GM12878 (cell line): ENCODE measurements around the gene PITPNB. TPM values are rescaled to one million over a fixed set of nuclear protein-coding genes. Genes with fewer than 3 reads are reported as not detected.

Experiments used
- ATAC-seq: fragments of 200-7000 bp; cut with Tn5 transposase; 3 replicates; pipeline ENCODE4 v1.9.1; 2020; ENCODE audit warnings: mild to moderate bottlenecking, moderate library complexity
- BruUV-seq: library from RNA; stranded (reverse); fragments of 400-500 nt; replicated peaks from 2 replicates; lab custom pipeline; 2021; lab: Mats Ljungman, UMichigan
- CTCF ChIA-PET: fragments of 300-600 bp; sonication (Branson Sonifier 250); formaldehyde crosslinking; extraction: SDS; loops from one replicate; lab custom pipeline; 2021; ENCODE audit warnings: inconsistent platforms; lab: Yijun Ruan, JAX
- POLR2A ChIA-PET: fragments of 350-600 bp; formaldehyde crosslinking; extraction: SDS; loops from one replicate; lab custom pipeline; 2021; ENCODE audit warnings: inconsistent platforms; lab: Charles Lee
- RAD21 ChIA-PET: fragments of 300-600 bp; sonication (Branson Sonifier 250); formaldehyde crosslinking; loops from one replicate; lab custom pipeline; 2023; ENCODE audit warnings: antibody characterized with exemption; ENCODE audit not compliant: unreplicated experiment; lab: Charles Lee
- SMC1A ChIA-PET: fragments of 300-600 bp; sonication (Branson Sonifier 250); formaldehyde crosslinking; loops from one replicate; lab custom pipeline; 2023; ENCODE audit not compliant: unreplicated experiment, uncharacterized antibody; lab: Charles Lee
- DNase-seq: peaks from one replicate; pipeline ENCODE4 v3.0.0-alpha.2; 2011; ENCODE audit warnings: low read depth, low spot score
- FAIRE-seq: peaks from 3 replicates; lab custom pipeline; 2011; peaks lifted over from hg19 to GRCh38; lab: Jason Lieb, UNC
- H2AFZ ChIP-seq: 2 replicates; pipeline ENCODE4 v1.6.0; 2011; ENCODE audit warnings: low read depth, low read length, control low read depth; ENCODE audit not compliant: control insufficient read depth
- H3K27ac ChIP-seq: 2 replicates; pipeline ENCODE4 v1.5.1; 2011; ENCODE audit warnings: control low read depth; ENCODE audit not compliant: control insufficient read depth, insufficient read depth
- H3K27me3 ChIP-seq, 2 experiments: replicated peaks in 1 of 2; 2 replicates each; pipeline versions ENCODE4 v1.6.0 to v1.6.1; 2011; ENCODE audit warnings: low read length in 1 of 2; ENCODE audit not compliant: control insufficient read depth in 2 of 2, insufficient read depth in 2 of 2
- H3K36me3 ChIP-seq, 2 experiments: 2 replicates each; pipeline ENCODE4 v1.5.1; 2011; ENCODE audit warnings: low read length in 1 of 2; ENCODE audit not compliant: control insufficient read depth in 2 of 2, insufficient read depth in 2 of 2
- H3K4me1 ChIP-seq: 2 replicates; pipeline ENCODE4 v1.6.1; 2011; ENCODE audit warnings: mild to moderate bottlenecking, low read length, moderate library complexity, mixed read lengths; ENCODE audit not compliant: control insufficient read depth, insufficient read depth
- H3K4me2 ChIP-seq: 2 replicates; pipeline ENCODE4 v1.6.0; 2011; ENCODE audit warnings: control low read depth; ENCODE audit not compliant: control insufficient read depth, insufficient read depth
- H3K4me3 ChIP-seq: fragments of 200-600 bp; sonication (generic); 2 replicates; pipeline ENCODE4 v1.5.1; 2016
- H3K79me2 ChIP-seq: 2 replicates; pipeline ENCODE4 v1.6.0; 2011; ENCODE audit warnings: low read length; ENCODE audit not compliant: control insufficient read depth, insufficient read depth
- H3K9ac ChIP-seq: 2 replicates; pipeline ENCODE4 v1.8.0; 2011; ENCODE audit warnings: low read length, control low read depth, mixed read lengths; ENCODE audit not compliant: control insufficient read depth, insufficient read depth
- H3K9me3 ChIP-seq: replicated peaks from 3 replicates; pipeline ENCODE4 v1.5.1; 2011; ENCODE audit warnings: mild to moderate bottlenecking, low read length; ENCODE audit not compliant: control insufficient read depth, insufficient read depth
- H4K20me1 ChIP-seq: 2 replicates; pipeline ENCODE4 v1.6.0; 2011; ENCODE audit not compliant: control insufficient read depth, insufficient read depth
- BACH1 ChIP-seq: fragments of 450-650 bp; IDR thresholded peaks from 2 replicates; pipeline ENCODE4 v1.6.1; 2017; ENCODE audit warnings: mild to moderate bottlenecking, borderline replicate concordance
- BHLHE40 ChIP-seq, 2 experiments: fragments of 450-650 bp in 1 of 2; IDR thresholded peaks; 2 replicates each; pipeline ENCODE4 v1.6.1; 2011 to 2017; ENCODE audit warnings: low read depth in 2 of 2, borderline replicate concordance in 1 of 2, improper control_type of control experiment in 1 of 2, low read length in 1 of 2, mild to moderate bottlenecking in 1 of 2
- CHD1 ChIP-seq: IDR thresholded peaks from 2 replicates; pipeline ENCODE4 v1.6.1; 2012; ENCODE audit warnings: low read depth, low read length, improper control_type of control experiment
- EED ChIP-seq: sonication (generic); IDR thresholded peaks from 2 replicates; pipeline ENCODE4 v1.6.1; 2016; ENCODE audit warnings: antibody characterized with exemption, low read depth
- MLLT1 ChIP-seq: fragments of 450-650 bp; IDR thresholded peaks from 2 replicates; pipeline ENCODE4 v1.6.1; 2016; ENCODE audit warnings: mild to moderate bottlenecking
- NFYB ChIP-seq: IDR thresholded peaks from 2 replicates; pipeline ENCODE4 v1.6.1; 2011; ENCODE audit warnings: low read depth, mild to moderate bottlenecking, low read length, improper control_type of control experiment, moderate library complexity; ENCODE audit not compliant: insufficient read depth
- POLR2AphosphoS5 ChIP-seq: IDR thresholded peaks from 2 replicates; pipeline ENCODE4 v1.6.1; 2011; ENCODE audit warnings: mild to moderate bottlenecking, low read length, inconsistent platforms
- WRNIP1 ChIP-seq: IDR thresholded peaks from 2 replicates; pipeline ENCODE4 v1.6.1; 2011; ENCODE audit warnings: low read depth, low read length, improper control_type of control experiment, borderline replicate concordance
- ZNF217 ChIP-seq: fragments of 450-650 bp; IDR thresholded peaks from 2 replicates; pipeline ENCODE4 v1.6.1; 2017; ENCODE audit warnings: antibody characterized with exemption, mild to moderate bottlenecking
- ZNF24 ChIP-seq: fragments of 450-650 bp; IDR thresholded peaks from 2 replicates; pipeline ENCODE4 v1.6.1; 2017; ENCODE audit warnings: antibody characterized with exemption, mild to moderate bottlenecking
- WGBS: methylation state at CpG from one replicate; pipeline ENCODE4 v1.1.6; 2016; ENCODE audit warnings: low lambda C conversion rate; ENCODE audit not compliant: insufficient replicate concordance, insufficient coverage; ENCODE audit errors: missing lambda C conversion rate; 5-methylcytosine and 5-hydroxymethylcytosine counted together
- in situ Hi-C: fragments of 300-500 bp; cut with MboI; formaldehyde crosslinking; loops from 9 replicates; pipeline ENCODE4 v1.14.3; 2018; ENCODE audit warnings: mixed read lengths
- intact Hi-C: fragments of 100-400 bp; cut with micrococcal nuclease; formaldehyde crosslinking; loops from one replicate; pipeline ENCODE4 v1.14.2; 2022; ENCODE audit not compliant: unreplicated experiment
- polyA plus RNA-seq, 11 experiments: library from polyadenylated mRNA; depleted of rRNA in 4 of 11; unstranded in 6 of 11; stranded (reverse) in 5 of 11; fragments of >200 nt; fragmentation: Nextera tagmentation in 4 of 11; fragmentation: Illumina TruSeq in 1 of 11; extraction: Ambion mirVana in 4 of 11; extraction: Trizol in 1 of 11; gene quantifications; 1 replicate in 1 of 11; 2 replicates in 10 of 11; pipeline versions ENCODE4 v1.2.1 to v1.2.3, GENCODE V29; 2011 to 2016; ENCODE audit warnings: inconsistent platforms in 2 of 11, missing spikeins in 2 of 11, low read depth in 1 of 11
- total RNA-seq, 4 experiments: library from RNA; depleted of rRNA in 3 of 4; stranded (reverse); fragments of >200 nt in 3 of 4; fragmentation: Illumina TruSeq in 1 of 4; extraction: Trizol in 1 of 4; gene quantifications; 2 replicates each; pipeline versions ENCODE4 v1.2.1 to v1.2.3, GENCODE V29; 2013 to 2021
- TF ChIP-seq, protein P1 (sequence below): fragments of 450-650 bp; IDR thresholded peaks from 2 replicates; pipeline ENCODE4 v1.6.1; 2017; ENCODE audit warnings: mild to moderate bottlenecking
- TF ChIP-seq, protein P2 (sequence below): IDR thresholded peaks from 2 replicates; pipeline ENCODE4 v1.6.1; 2012; ENCODE audit warnings: low read depth, low read length, improper control_type of control experiment
- TF ChIP-seq, protein P3 (sequence below): fragments of 450-650 bp; IDR thresholded peaks from 2 replicates; pipeline ENCODE4 v1.6.1; 2017; ENCODE audit warnings: mild to moderate bottlenecking, moderate library complexity

The PITPNB gene
- total and polyA plus RNA-seq, 10 of the 15 experiments (the other 5 are each of a cell fraction or from before 2014, with no cell fraction given): 19.7 to 116 (median 64.9) TPM

DNA sequence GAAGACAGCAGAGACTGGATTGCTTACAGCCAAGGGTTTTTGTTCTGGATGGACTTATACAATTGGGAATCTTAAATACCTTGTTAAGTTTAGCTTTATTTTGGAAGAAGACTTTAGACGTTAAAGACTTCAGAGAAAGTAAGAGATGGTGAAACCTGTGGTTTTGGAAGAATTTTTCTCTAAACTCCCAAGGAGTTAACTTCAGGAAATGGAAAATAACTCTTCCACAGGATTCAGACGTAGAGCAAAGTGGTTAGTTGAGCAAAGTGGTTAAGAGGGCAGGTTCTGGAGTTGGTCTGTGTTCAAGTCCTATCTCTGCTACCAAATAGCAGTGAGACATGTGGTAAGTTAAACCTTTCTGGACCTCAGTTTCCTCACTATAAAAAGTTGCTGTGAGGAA lies 12.8 kb downstream of the PITPNB start (continued):
- TF ChIP-seq MLLT1 (no peak), BHLHE40 (IDR thresholded peaks at IDR 0.05; ENCODE audit: borderline replicate concordance in 1 of 2, low read depth in 2 of 2, low read length in 1 of 2) (no peak), BACH1 (no peak)
- TF ChIP-seq, protein P1, sequence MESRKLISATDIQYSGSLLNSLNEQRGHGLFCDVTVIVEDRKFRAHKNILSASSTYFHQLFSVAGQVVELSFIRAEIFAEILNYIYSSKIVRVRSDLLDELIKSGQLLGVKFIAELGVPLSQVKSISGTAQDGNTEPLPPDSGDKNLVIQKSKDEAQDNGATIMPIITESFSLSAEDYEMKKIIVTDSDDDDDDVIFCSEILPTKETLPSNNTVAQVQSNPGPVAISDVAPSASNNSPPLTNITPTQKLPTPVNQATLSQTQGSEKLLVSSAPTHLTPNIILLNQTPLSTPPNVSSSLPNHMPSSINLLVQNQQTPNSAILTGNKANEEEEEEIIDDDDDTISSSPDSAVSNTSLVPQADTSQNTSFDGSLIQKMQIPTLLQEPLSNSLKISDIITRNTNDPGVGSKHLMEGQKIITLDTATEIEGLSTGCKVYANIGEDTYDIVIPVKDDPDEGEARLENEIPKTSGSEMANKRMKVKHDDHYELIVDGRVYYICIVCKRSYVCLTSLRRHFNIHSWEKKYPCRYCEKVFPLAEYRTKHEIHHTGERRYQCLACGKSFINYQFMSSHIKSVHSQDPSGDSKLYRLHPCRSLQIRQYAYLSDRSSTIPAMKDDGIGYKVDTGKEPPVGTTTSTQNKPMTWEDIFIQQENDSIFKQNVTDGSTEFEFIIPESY: no peak
- TF ChIP-seq, protein P2, sequence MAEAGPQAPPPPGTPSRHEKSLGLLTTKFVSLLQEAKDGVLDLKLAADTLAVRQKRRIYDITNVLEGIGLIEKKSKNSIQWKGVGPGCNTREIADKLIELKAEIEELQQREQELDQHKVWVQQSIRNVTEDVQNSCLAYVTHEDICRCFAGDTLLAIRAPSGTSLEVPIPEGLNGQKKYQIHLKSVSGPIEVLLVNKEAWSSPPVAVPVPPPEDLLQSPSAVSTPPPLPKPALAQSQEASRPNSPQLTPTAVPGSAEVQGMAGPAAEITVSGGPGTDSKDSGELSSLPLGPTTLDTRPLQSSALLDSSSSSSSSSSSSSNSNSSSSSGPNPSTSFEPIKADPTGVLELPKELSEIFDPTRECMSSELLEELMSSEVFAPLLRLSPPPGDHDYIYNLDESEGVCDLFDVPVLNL: no peak

DNA sequence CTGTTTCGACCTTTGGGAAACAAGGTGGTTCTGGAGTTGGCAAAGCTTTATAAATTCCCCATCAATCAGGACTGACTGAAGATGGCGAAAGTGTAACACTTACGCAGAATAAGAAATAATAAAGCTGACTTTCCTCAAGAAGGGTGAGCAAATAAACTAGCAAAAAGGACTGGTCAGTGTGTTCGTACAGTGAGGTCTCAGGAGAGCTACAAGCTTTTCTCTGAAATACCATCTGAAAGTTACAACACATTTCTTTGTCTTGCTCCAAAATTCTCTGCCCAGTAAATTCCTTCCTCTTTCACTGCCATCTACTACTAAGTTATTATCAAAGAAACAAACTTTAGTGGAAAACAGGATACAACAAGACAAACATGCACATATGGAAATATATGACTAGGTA lies 13.4 kb downstream of the PITPNB start:
- Histone ChIP-seq H3K36me3 (peaks cover 15 to 22% of the 10 kb centered on the region in 2 experiments; a peak in 3 of 4 replicates), H3K27ac (no peak overlapping the region)
- no TSS peak for BruUV-seq
- TF ChIP-seq WRNIP1 (no peak), NFYB (no peak), ZNF217 (no peak), ZNF24 (no peak), EED (no peak), CHD1 (no peak), POLR2AphosphoS5 (no peak)
- TF ChIP-seq, protein P3, sequence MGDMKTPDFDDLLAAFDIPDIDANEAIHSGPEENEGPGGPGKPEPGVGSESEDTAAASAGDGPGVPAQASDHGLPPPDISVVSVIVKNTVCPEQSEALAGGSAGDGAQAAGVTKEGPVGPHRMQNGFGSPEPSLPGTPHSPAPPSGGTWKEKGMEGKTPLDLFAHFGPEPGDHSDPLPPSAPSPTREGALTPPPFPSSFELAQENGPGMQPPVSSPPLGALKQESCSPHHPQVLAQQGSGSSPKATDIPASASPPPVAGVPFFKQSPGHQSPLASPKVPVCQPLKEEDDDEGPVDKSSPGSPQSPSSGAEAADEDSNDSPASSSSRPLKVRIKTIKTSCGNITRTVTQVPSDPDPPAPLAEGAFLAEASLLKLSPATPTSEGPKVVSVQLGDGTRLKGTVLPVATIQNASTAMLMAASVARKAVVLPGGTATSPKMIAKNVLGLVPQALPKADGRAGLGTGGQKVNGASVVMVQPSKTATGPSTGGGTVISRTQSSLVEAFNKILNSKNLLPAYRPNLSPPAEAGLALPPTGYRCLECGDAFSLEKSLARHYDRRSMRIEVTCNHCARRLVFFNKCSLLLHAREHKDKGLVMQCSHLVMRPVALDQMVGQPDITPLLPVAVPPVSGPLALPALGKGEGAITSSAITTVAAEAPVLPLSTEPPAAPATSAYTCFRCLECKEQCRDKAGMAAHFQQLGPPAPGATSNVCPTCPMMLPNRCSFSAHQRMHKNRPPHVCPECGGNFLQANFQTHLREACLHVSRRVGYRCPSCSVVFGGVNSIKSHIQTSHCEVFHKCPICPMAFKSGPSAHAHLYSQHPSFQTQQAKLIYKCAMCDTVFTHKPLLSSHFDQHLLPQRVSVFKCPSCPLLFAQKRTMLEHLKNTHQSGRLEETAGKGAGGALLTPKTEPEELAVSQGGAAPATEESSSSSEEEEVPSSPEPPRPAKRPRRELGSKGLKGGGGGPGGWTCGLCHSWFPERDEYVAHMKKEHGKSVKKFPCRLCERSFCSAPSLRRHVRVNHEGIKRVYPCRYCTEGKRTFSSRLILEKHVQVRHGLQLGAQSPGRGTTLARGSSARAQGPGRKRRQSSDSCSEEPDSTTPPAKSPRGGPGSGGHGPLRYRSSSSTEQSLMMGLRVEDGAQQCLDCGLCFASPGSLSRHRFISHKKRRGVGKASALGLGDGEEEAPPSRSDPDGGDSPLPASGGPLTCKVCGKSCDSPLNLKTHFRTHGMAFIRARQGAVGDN: no peak

More for the DNA sequence above, 13.4 kb downstream of the PITPNB start:
- Histone ChIP-seq H3K9me3 (no peaks in the 10 kb centered on the region), H2AFZ (no peak overlapping the region), H3K4me2 (no peak overlapping the region), H3K9ac (no peak overlapping the region), H4K20me1 (peaks cover 8% of the 10 kb centered on the region; the same call in 1 of the 2 replicates), H3K79me2 (peaks cover 23% of the 10 kb centered on the region), H3K27me3 (no peaks in the 10 kb centered on the region), H3K4me3 (no peak overlapping the region), H3K4me1 (peaks cover 7% of the 10 kb centered on the region)
- intact Hi-C loops: no loop called here
- no peak for ATAC-seq
- in situ Hi-C loops: no loop called here
- RAD21 ChIA-PET: interaction anchor here (0.8 kb wide), 1 partner anchor 12 kb away, joined by 3 read pairs; no protein-coding TSS in a partner anchor
- WGBS: 85% methylated on average over 4 of the region's 4 CpGs
- no peak for DNase-seq
- POLR2A ChIA-PET: no interaction called here
- FAIRE-seq: no peak
- SMC1A ChIA-PET: no interaction called here
- CTCF ChIA-PET: interaction anchor here (0.7 to 2.6 kb wide), 4 partner anchors 9 to 695 kb away, joined by 3 to 8 read pairs (median 4); partner anchors contain the start of gene PITPNB
